ENCODE results near the gene RTP5. TPM values are rescaled to one million over a fixed set of nuclear protein-coding genes. Genes with fewer than 3 reads are reported as not detected.
A peak's percentile ranks its signal among the peaks of the same experiment; 100 is the strongest.

Gene RTP5
- total RNA-seq, 3 donors from 2014 or later = 0.15 TPM; not detected in 2

GRCh38 chr2:241852116-241852980 lies 17.2 kb upstream of the RTP5 start:
- H3K36me3 ChIP-seq = no peaks in the 10 kb centered on the region
- no peaks in the 10 kb centered on the region for H3K9me3 ChIP-seq
- no peaks in the 10 kb centered on the region for H3K4me1 ChIP-seq
- H3K27ac ChIP-seq = no peak overlapping the region
- H3K4me3 ChIP-seq = no peak overlapping the region
- TF ChIP-seq, protein P1, sequence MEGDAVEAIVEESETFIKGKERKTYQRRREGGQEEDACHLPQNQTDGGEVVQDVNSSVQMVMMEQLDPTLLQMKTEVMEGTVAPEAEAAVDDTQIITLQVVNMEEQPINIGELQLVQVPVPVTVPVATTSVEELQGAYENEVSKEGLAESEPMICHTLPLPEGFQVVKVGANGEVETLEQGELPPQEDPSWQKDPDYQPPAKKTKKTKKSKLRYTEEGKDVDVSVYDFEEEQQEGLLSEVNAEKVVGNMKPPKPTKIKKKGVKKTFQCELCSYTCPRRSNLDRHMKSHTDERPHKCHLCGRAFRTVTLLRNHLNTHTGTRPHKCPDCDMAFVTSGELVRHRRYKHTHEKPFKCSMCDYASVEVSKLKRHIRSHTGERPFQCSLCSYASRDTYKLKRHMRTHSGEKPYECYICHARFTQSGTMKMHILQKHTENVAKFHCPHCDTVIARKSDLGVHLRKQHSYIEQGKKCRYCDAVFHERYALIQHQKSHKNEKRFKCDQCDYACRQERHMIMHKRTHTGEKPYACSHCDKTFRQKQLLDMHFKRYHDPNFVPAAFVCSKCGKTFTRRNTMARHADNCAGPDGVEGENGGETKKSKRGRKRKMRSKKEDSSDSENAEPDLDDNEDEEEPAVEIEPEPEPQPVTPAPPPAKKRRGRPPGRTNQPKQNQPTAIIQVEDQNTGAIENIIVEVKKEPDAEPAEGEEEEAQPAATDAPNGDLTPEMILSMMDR (IDR thresholded peaks at IDR 0.05) = no peak
- TF ChIP-seq POLR2A (IDR thresholded peaks at IDR 0.05) (no peak), POLR2AphosphoS5 (IDR thresholded peaks at IDR 0.05) (no peak)
- peaks cover 0 to 8% of the 10 kb centered on the region in 2 donors for H3K27me3 ChIP-seq
- intact Hi-C loops (cut with DNase I; ENCODE audit: low total_unique reads) = loop anchor here (5.0 kb wide), 1 partner anchor 215 kb away; the partner anchor contains the start of genes ATG4B and THAP4
- DNase-seq (ENCODE audit: low spot score in 2 of 2) = peak in 1 of 2 donors; percentile 40

DNA sequence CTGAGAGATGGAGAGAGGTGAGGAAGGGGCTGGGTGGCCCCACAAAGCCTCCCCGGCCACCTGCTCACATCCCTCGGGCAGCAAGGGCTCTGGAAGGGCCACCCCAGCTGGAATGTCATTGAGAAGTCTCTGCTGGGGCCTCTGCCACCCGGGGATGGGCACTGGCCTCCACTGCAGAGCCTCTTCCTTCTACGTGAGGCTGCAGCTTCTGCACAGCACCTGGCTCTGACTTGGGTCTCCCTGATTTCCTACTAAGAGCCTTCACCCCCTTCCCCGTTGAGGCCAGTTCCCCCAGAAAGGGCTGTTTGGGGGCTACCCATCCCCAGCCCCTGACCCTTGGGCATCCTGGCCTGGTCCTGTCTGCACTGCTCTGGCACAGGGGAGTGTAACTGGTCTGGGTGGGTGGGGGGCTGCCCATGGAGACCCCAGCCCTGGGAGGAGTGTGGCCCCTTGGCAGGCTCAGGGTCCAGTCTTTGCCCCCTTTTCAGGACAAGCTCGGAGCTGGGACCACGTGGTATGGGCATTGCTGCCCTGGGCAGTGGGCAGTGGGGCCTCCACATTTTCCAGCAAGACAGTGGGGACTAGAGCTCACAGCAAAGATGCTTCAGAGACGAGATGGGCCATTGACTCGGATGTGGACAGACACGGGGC lies 16.4 kb upstream of the RTP5 start:
- Histone ChIP-seq H3K27ac (no peak overlapping the region), H3K9me3 (no peaks in the 10 kb centered on the region), H3K36me3 (no peaks in the 10 kb centered on the region), H3K4me1 (no peaks in the 10 kb centered on the region), H3K27me3 (peaks cover 0 to 8% of the 10 kb centered on the region in 2 donors), H3K4me3 (no peak overlapping the region)
- intact Hi-C loops (cut with DNase I; ENCODE audit: low total_unique reads) = loop anchor here (5.0 kb wide), 1 partner anchor 216 kb away; the partner anchor contains the start of genes ATG4B and THAP4
- peak in 1 of 2 donors; percentile 47 for DNase-seq (ENCODE audit: low spot score in 2 of 2)
- TF ChIP-seq, protein P1 (IDR thresholded peaks at IDR 0.05) = no peak
- no peak for TF ChIP-seq POLR2AphosphoS5 (IDR thresholded peaks at IDR 0.05)
- TF ChIP-seq POLR2A (IDR thresholded peaks at IDR 0.05) = no peak

- H3K9me3 ChIP-seq = no peaks in the 10 kb centered on the region
- H3K4me3 ChIP-seq = no peak overlapping the region
- TF ChIP-seq, protein P1 (IDR thresholded peaks at IDR 0.05) = no peak
- TF ChIP-seq POLR2AphosphoS5 (IDR thresholded peaks at IDR 0.05) (no peak), POLR2A (IDR thresholded peaks at IDR 0.05) (no peak)
- peak in 1 of 2 donors; percentile 48 for DNase-seq (ENCODE audit: low spot score in 2 of 2)
- intact Hi-C loops (cut with DNase I; ENCODE audit: low total_unique reads) = loop anchor here (5.0 kb wide), 1 partner anchor 216 kb away; the partner anchor contains the start of genes ATG4B and THAP4
- no peaks in the 10 kb centered on the region for H3K36me3 ChIP-seq
- H3K27me3 ChIP-seq = peaks cover 0 to 8% of the 10 kb centered on the region in 2 donors
- H3K4me1 ChIP-seq = no peaks in the 10 kb centered on the region
- H3K27ac ChIP-seq = no peak overlapping the region
Measured at GRCh38 chr2:241853651-241854341, 15.7 kb upstream of the RTP5 start.

DNA sequence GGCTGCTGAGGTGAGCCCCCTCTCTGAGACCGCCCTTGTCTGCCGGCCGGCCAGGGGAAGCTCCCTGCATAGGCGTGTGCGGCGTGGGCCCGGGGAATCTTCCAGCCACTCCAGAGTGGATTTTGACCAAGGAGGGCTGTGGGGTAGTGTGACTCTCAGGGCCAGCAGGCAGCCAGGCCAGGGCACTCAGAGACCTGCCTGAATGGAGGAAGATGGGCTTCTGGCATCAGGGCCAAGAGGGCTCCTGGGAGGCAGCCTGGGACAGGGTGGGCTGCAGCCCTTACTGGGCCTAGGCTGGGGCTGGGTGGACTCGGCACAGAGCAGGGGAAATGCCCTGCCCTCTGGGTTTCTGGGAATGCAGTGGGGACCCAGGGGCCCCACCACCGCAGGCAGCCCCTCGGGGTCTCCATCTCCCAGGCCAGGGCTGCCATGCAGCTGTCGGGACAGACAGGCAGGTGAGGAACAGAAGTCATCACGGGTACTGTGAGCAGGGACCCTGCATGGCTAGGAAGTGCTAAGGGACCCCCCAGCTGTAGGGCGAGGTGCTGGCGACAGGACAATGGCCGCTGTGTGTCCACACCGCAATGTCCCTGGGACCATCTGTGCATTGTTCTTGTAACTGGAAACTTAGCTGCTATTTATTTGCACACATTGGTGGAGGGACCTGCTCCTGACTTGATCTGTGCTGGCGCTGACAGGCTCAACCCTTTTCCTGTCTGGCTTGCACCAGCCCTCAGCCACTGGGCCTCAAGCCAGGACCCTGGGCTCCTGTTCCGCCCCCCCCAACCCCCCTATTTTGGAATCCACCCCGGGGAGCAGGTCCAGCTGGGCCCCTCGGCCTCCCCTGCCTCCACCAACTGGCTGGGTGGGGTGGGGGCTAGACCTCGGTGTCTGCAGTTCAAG lies 14.9 kb upstream of the RTP5 start:
- H3K9me3 ChIP-seq = no peaks in the 10 kb centered on the region
- intact Hi-C loops (cut with DNase I; ENCODE audit: low total_unique reads) = loop anchor here (5.0 kb wide), 1 partner anchor 217 kb away; the partner anchor contains the start of genes ATG4B and THAP4
- H3K4me3 ChIP-seq = no peak overlapping the region
- TF ChIP-seq POLR2AphosphoS5 (IDR thresholded peaks at IDR 0.05) (no peak), POLR2A (IDR thresholded peaks at IDR 0.05) (no peak)
- TF ChIP-seq, protein P1 (IDR thresholded peaks at IDR 0.05) = no peak
- no peaks in the 10 kb centered on the region for H3K4me1 ChIP-seq
- H3K27ac ChIP-seq = no peak overlapping the region
- H3K36me3 ChIP-seq = no peaks in the 10 kb centered on the region
- H3K27me3 ChIP-seq = peaks cover 0 to 4% of the 10 kb centered on the region in 2 donors
- DNase-seq (ENCODE audit: low spot score in 2 of 2) = peak in 1 of 2 donors; percentile 43

Data from breast epithelium (tissue), 4 donors.